Omental fat pad (tissue), 4 donors: ENCODE data around the gene HSD17B4. TPM values are rescaled to one million over a fixed set of nuclear protein-coding genes. Genes with fewer than 3 reads are reported as not detected.
"Not testable (repeated sequence)": the region's sequence is repeated elsewhere in the genome, so short reads cannot be mapped to it uniquely, and the experiment has no call there.

Experiments used
- ATAC-seq: fragments of 150-250 bp; one replicate; pipeline ENCODE4 v1.9.1; 2016; ENCODE audit warnings: mild to moderate bottlenecking, moderate library complexity; ENCODE audit not compliant: low FRiP score
- DNase-seq: peaks from one replicate; pipeline ENCODE4 v3.0.0-alpha.2; 2019; ENCODE audit warnings: low spot score
- total RNA-seq, 4 donors: library from RNA; depleted of rRNA; stranded (reverse); fragments of >200 nt; gene quantifications; one replicate each; pipeline ENCODE4 v1.1.0, GENCODE V29; 2016
- TF ChIP-seq, protein P1 (sequence below), 3 donors: fragments of 450-650 bp; IDR thresholded peaks; one replicate each; pipeline ENCODE4 v1.5.1; 2016 to 2017; ENCODE audit warnings: antibody characterized with exemption in 3 of 3, mild to moderate bottlenecking in 3 of 3, moderate library complexity in 2 of 3

The HSD17B4 gene
- total RNA-seq, 4 donors from 2014 or later: 159 to 225 (median 220) TPM

DNA sequence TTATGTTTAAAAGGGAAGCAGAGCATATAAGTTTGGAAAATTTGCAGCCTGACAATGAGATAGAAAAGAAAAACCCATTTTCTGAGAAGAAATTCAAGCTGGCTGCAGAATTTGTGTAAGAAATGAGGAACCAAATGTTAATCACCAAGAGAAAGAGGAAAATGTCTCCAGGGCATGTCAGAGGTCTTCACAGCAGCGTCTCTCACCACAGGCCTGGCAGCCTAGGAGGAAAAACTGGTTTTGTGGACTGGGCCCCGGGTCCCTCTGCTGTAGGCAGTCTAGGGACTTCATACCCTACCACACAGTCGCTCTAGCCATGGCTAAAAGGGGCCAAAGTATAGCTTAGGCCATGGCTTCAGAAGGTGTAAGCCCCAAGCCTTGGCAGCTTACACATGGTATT is 32.1 kb upstream of the HSD17B4 start:
- TF ChIP-seq, protein P1, sequence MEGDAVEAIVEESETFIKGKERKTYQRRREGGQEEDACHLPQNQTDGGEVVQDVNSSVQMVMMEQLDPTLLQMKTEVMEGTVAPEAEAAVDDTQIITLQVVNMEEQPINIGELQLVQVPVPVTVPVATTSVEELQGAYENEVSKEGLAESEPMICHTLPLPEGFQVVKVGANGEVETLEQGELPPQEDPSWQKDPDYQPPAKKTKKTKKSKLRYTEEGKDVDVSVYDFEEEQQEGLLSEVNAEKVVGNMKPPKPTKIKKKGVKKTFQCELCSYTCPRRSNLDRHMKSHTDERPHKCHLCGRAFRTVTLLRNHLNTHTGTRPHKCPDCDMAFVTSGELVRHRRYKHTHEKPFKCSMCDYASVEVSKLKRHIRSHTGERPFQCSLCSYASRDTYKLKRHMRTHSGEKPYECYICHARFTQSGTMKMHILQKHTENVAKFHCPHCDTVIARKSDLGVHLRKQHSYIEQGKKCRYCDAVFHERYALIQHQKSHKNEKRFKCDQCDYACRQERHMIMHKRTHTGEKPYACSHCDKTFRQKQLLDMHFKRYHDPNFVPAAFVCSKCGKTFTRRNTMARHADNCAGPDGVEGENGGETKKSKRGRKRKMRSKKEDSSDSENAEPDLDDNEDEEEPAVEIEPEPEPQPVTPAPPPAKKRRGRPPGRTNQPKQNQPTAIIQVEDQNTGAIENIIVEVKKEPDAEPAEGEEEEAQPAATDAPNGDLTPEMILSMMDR (IDR thresholded peaks at IDR 0.05): no peak
- ATAC-seq (no peak), DNase-seq (no peak)

DNA sequence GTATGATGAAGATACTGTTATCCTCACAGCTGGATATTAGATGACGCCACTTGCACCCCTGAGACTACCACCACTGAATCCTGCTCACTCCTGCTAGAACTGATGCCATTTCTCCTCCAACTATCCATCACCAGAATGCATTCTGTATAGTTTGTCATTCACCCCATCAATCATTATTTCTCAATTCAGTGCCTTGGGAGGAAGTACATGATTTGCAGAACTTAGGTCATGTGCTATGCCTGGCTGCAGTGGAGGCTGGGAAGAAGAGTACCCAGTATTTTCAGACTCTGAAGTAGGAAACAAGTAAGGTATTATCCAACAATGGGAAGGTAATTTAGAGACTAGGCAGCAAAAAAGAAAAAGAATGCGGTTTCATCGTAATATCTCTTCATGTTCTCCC is 26.2 kb upstream of the HSD17B4 start:
- ATAC-seq (no peak), DNase-seq (no peak)
- TF ChIP-seq, protein P1 (IDR thresholded peaks at IDR 0.05): no peak

DNA sequence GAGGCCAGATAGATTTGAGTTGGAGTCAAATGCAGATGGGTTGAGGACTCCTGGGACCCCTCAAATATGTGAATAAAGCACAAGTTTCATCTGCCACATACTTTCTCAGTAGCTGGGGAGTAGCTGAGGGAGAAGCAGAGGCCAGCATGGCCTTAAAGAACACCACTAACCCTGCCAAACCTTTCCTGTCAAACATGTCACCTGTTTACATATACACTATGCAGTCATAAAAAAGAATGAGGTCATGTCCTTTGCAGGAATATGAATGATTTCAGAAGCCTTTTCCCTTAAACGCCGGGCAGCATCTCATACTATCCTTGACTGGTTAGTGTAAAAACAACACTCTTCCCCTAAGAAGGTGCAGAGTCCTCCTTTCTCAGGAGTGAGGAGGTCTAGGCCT is 25.2 kb upstream of the HSD17B4 start:
- TF ChIP-seq, protein P1 (IDR thresholded peaks at IDR 0.05): no peak
- no peak for ATAC-seq

DNA sequence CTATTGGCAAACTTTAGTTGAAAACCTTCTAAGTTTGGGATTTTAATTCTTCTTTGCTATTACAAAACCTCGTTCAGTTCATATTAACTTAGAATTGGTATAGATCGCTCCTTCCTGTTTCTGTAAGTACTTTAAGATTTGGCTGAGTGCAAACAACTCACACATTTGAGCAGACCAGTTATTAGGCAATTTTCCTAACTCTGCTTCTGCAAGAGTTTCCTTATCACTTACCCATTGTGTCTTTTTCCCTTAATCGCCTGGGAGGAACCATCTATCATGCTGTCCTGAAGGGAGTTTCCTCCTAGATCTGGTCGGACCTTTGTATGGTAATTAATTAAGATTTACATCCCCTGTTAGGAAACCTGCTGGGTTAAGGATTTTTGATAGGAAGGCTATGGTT is 24.7 kb upstream of the HSD17B4 start:
- not testable (repeated sequence) for ATAC-seq, DNase-seq

More for the DNA sequence above, 25.2 kb upstream of the HSD17B4 start:
- no peak for DNase-seq

DNA sequence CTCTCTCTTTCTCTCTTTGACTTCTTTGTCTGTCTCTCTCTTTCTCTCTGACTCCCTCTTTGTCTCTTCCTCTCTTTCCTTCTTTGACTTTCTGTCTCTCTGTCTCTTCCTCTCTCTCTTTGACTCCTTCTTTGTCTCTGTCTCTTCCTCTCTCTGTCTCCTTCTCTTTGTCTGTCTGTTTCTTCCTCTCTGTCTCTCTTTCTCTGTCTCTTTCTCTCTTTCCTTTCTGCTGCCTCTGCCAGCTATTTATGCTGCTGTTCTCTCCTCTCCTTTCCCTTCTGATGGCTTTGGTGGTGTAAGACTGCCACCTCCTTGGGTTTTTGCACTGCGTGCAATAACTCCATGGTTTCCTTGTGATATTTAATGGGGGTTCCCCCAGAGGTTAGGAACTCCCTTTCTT is 24.1 kb upstream of the HSD17B4 start:
- not testable (repeated sequence) for DNase-seq

DNA sequence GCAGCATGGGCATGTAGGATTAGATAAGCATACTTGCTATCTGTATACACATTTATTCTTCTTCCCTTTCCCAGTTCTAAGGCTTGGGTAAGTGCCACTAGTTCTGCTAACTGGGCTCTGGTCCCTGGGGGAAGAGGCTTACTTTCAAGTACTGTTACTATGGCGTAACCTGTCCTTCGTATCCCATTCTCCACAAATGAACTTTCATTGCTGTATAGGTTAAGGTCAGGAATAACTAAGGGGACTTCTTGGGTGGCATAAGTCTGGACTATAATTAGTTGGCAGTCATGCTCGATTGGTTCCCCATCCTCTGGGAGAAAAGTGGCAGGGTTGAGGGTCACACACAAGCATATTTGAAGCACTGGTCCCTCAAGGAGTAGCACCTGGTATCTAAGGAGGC is 23.7 kb upstream of the HSD17B4 start:
- not testable (repeated sequence) for ATAC-seq, DNase-seq

More for the DNA sequence above, 24.1 kb upstream of the HSD17B4 start:
- ATAC-seq: not testable (repeated sequence)

DNA sequence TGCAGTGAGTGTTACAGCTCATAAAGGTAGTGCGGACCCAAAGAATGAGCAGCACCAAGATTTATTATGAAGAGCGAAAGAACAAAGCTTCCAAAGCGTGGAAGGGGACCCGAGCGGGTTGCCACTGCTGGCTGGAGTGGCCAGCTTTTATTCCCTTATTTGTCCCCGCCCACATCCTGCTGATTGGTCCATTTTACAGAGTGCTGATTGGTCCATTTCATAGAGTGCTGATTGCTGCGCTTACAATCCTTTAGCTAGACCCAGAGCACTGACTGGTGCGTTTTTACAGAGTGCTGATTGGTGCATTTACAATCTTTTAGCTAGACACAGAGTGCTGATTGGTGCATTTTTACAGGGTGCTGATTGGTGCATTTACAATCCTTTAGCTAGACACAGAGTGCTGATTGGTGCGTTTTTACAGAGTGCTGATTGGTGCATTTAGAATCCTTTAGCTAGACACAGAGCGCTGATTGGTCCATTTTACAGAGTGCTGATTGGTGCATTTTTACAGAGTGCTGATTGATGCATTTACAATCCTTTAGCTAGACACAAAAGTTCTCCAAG is 19.5 kb upstream of the HSD17B4 start:
- DNase-seq, ATAC-seq: not testable (repeated sequence)

DNA sequence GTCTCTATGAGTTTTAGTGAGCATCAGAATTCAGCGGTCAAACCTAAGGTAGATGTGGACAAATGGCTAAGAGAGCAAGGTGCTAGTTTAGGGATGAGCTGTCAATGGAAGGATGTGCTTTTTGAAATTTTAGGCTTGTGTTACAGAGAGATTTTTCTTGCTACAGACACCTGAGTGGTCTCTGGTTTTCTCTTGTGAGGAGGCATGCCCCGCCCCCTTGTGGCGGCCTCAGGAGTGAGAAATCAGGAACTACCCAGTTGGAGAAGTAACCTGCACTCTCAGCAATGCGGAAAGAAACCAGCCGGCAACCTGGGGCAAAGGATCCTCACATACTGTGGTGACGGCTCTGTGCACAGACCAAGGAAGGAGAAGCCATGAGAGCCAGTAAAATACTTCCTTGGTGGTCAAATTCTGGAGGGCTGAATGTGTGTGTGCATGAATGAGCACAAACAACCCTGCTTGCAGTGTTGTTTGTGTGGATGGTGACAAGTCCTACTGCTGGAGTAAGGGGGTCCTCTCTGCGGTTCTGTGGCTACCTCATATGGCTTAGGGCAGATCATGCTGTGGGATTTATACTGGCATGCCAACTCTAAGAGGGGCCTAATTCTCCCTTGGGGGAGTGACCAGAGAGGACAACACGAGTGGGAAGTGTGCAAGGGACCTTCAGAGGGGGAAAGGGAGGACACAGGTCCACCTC is 16.7 kb upstream of the HSD17B4 start:
- ATAC-seq: peak; percentile 66
- TF ChIP-seq, protein P1 (IDR thresholded peaks at IDR 0.05): peak in 1 of 3 donors; percentile 7
- DNase-seq: peak; percentile 54

DNA sequence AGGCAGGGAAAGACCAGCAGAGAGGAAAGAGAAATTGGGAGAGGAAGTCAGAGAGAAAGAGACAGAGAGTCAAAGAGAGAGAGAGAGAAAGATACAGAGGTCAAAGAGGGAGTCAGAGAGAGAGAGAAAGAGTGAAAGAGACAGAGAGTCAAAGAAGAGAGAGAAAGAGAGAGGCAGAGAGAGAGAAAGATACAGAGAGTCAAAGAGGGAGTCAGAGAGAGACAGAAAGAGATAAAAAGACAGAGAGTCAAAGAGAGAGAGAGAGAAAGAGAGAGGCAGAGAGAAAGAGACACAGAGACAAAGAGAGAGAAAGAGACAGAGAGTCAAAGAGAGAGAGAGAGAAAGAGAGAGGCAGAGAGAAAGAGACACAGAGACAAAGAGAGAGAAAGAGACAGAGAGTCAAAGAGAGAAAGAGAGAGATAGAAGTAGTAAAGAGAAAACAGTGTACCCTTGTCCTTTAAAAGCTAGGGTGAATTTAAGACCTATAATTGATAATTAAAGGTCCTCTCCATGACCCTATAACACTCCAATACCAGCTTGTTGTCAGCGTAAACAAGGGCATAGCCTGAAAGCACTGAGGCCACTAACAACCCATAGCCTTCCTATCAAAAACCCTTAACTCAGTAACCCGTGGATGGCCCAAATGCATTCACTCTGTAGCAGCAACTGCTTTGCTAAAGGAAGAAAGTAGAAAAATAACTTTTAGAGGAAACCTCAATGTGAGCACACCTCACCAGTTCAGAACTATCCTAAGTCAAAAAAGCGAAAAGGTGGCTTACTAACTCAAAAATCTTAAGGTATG is 14.3 kb upstream of the HSD17B4 start:
- ATAC-seq, DNase-seq: not testable (repeated sequence)

DNA sequence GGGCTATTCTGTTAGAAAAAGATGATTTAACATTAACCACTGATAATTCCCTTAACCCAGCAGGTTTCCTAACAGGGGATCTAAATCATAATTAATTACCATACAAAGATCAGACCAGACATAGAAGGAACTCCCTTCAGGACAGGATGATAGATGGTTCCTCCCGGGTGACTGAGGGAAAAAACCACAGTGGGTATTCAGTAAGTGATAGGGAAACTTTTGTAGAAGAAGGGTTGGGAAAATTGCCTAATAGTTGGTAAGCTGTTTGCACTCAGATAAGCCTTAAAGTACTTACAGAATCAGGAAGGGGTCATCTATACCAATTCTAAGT is 13.7 kb upstream of the HSD17B4 start:
- DNase-seq: not testable (repeated sequence)
- peak; percentile 32 for ATAC-seq
